Right renal pelvis (tissue), 4 donors: ENCODE measurements around the gene TYMP. TPM values are rescaled to one million over a fixed set of nuclear protein-coding genes. Genes with fewer than 3 reads are reported as not detected.
A peak's percentile ranks its signal among the peaks of the same experiment; 100 is the strongest.

Experiments used
- DNase-seq, 4 donors: peaks; one replicate each; pipeline ENCODE4 v3.0.0-alpha.2; 2013; ENCODE audit warnings: low read depth in 4 of 4, low spot score in 3 of 4, missing footprints in 1 of 4
- polyA plus RNA-seq, 4 donors: library from polyadenylated mRNA; unstranded; fragments of 120-200 nt; gene quantifications; one replicate each; pipeline ENCODE4 v1.2.1, GENCODE V29; 2013; ENCODE audit not compliant: insufficient read length in 4 of 4

TYMP gene, protein sequence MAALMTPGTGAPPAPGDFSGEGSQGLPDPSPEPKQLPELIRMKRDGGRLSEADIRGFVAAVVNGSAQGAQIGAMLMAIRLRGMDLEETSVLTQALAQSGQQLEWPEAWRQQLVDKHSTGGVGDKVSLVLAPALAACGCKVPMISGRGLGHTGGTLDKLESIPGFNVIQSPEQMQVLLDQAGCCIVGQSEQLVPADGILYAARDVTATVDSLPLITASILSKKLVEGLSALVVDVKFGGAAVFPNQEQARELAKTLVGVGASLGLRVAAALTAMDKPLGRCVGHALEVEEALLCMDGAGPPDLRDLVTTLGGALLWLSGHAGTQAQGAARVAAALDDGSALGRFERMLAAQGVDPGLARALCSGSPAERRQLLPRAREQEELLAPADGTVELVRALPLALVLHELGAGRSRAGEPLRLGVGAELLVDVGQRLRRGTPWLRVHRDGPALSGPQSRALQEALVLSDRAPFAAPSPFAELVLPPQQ
- polyA plus RNA-seq = 1 to 10 TPM; 1.1 to 2.5 (median 1.3) TPM

DNA sequence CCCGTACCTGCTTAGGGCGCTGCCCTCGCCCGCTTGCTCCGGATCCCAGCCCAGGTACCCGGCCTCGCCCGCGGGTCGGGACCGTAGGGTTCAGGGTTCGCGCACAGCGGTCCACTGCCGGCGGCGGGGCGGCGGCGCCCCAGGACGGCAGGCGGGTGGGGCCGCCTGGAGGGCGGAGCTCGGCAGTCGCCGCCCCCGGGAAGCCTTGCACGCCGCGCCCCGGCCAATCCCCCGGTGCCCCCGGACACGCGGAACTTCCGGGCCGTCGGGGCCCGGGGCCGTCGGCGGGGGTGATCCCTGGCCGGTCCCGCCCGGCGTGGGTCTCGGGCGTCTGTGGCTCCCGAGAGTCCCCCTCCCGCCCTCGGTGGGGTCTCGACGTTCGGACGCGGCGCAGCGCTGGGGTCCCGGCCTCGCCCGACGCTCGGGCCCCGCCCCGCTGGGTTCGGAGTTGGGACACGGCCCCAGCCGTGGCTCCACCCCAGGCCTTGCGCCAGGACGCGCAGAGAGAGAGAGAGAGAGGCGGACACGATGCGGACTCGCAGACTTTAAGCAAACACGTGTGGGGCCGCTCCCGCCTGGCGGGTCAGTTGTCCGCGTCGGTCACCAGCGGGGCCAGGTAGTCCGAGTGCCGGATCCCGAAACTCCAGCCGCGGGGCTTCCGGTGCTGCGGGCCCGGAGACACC, at the start of gene TYMP:
Gene TYMP (minus strand): TSS at position 116 of the 683 bp plus-strand sequence. CDS start 303 bp downstream, outside the sequence.
- DNase-seq = no peak

DNA sequence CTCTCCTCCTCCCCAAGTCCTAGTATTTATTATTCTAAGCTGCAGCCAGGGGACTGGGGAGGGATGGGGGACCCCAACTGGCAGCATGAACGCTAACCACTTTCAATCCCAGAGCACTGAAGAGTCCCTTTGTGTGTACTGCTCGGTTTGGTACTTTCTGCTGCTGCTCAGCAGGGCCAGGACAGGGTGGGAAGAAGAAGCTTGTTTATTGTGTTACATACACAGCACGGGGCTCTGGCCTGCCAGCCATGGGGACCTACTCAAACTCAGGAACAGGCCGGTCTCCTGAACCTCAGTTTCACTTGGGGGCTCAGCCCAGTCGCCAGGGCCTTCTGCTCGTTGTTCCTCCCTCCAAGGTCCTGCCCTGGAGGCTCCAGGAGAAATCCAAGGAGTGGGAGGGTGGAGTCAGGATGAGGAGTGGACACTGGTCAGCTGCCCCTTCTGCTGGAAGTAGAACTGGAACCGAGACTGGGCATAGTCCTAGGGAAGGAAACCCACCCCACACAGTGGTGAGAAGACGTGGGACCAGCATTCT, 49.0 kb upstream of the TYMP start:
- no peak for DNase-seq

DNA sequence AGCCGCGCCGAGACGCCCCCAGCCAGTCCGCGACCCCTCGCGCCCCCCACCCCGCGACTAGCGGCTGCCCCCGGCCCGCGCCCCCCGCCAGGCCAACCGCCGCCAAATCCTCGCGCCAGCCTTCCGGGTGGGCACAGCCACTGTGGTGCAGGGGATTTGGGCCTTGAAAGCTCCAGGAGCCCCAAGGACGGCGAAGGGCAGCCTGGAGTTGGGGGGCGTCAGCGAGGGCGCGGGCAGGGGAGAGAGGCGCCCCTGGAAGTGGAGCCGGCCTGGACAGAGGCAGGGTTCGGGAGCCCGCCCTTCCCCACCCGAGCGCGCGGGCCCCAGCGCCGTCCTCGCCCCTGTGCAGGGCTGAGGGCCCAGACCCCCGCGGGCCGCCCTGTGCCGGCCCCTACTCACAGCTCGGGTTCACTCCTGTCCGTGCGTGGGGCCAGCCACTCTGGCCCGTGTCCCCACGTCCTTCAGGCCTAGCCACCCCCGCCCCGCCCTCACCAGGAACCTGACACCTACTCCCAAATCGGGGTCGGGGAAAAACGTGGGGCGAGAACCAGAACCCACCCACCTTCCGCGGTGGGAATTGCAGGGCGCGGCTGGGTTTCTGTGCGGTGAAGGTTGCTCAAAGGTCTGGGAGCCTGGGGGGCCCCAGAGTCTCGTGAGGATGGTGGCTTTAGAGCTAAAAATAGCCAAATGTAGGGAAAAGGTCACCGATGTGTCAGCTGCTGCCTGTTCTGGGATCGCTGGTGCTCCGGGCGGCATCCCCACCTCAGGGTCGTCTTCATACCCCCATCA, 48.4 kb upstream of the TYMP start, which contains the start of gene CPT1B:
Gene CPT1B (minus strand): TSS at position 441 of the 789 bp plus-strand sequence. CDS start 512 bp downstream, outside the sequence.
- DNase-seq = no peak

DNA sequence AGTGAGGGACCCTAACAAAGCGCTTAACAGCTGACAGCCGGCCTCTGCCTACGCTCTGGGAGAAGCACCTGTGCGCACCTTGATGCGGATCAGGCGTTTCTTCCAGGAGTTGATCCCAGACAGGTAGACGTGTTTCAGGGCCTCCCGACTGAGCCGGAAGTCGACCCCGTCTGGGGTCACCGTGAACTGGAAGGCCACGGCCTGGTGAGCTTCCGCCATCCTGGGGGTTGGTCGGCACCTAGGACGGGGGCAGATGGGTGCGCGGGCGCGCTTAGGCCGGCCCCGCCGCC, 47.8 kb upstream of the TYMP start:
- no peak for DNase-seq

DNA sequence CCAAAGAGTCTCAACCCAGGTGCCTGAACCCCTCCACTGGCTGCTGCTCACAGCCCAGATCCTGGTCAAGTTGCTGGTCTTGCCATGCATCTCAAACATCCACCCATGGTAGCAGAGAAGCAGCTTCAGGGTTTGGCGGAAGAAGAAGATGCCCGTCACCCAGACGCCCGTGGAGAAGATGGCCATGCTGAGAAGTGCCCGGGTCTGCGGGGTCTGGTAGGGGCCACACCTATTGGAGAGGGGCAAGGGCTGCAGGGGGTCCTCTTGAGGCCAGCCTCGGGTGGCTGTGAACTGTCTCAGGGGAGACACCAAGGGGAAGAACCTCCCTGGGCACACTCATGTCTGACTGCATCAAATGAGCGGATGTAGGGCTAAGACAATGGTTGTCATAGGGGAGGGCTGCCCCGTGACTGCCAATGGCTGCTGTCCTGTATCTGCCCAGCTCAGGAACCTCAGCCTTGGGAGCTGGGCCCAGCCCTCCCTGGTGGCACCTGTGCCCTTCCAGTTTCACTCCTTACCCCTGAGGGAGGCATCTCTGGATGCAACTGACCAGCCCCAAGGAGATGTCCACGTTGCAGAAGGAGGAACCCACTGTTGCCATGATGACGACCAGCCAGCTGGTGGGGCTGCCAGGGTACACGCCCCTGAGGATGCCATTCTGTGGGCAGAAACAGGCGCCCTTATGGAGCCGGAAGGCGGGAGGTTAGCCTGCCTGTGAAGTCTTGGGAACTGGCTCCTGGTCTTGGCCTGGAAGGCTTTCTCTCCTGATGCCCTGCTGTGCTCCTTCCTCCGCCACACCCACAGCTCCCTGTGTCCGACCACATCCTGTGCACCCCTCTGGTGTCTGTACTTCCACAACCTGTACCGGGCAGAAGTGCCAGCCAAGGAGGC, 47.2 kb upstream of the TYMP start:
- DNase-seq = no peak

DNA sequence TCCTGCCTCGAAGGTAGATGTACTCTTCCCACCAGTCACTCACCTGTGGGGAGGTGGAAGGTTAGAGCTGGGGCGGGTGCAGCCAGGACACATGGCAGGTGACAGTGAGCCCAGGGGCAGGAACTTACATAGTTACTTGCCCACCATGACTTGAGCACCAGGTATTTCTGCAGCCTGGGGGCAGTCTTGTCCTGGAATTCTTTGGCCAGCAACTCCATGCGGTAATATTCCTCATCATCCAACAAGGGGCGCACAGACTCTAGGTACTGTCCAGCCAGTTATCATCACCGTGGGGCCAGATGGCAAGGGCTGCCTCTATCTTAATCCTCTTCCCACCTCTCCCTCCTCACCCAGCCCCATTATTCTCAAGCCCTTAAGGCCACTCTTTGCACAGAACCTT, 46.3 kb upstream of the TYMP start:
- DNase-seq = peak in 1 of 4 donors; percentile 40

DNA sequence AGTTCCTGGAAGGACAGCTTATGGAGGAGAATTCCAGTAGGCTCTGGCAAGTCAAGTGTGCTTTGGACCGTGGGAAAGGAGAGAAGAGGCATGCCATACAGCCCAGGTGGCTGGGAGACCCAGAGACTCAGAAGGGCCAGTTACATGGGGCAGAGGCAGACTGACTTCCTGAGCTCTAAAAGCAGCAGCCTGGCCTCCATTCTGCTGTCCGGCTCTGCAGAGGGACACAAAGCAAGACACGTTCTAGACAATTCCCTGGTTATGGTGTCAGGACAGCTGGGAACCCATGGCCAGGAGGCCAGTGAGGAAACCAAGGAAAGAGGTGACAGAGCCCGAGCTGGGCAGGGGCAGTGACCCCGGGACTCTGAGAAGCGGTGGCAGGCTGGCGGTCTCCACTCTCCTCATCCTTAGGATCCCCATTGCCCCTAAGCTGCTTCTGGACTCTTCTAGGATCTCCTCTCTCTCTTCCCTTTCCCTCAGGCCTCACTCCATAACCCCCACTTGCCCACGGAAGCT, 45.7 kb upstream of the TYMP start:
- DNase-seq = no peak

DNA sequence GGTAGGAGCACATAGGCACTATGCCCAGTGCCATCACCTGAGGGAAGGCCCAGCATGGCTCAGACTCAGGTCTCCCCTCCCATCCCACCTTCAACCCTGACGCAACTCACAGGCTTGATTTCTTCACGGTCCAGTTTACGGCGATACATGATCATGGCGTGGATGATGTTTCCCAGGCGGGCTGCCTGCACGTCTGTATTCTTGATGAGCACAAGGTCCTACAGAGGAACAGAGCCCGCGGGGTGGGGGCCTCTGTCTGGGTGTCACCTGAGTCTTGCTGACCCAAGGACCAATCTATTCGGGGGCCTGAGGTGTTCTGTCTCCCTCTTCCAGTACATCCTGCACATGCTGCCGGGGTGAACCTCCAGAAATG, 44.6 kb upstream of the TYMP start:
- no peak for DNase-seq

DNA sequence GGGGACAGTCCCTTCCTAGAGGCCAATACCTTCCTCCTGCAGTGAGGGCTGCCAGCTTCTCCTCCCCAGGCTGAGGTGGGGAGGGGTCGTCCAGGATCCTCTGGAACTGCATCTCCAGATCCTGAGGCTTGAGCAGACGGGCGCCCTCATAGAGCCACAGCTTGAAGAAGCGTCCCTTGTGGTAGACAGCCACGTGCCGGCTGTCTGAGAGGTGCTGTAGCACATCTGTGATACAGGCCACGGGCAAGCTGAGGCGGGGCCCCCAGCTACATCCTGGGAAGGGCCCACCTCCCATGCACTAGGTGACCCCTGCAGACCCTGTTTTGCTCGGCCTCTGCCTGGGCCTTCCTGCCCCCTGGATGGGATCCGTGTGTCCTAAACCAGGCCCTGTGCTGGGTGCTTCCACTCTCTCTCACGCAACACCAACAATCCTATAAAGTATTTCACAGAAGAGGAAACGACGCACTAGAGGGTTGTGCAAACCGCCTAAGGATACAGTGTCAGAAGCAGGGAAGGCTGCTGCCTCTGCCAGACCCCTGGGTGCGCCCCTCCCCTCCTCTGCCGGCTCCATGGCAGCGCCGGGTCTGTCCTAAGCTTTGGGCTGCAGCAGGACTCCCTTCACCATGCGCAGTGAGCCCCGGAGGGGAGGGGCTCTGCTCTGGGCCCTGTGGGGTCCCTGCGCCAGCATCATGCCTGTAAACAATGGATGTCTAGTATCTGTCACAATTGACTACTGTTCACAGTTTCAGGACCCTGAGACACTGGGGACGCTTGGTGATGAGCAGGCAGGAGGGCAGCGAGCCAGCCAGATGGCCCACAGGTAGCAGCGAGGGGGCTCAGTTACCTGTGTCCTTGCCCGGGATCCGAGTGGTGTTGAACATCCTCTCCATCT, 43.9 kb upstream of the TYMP start:
- no peak for DNase-seq

DNA sequence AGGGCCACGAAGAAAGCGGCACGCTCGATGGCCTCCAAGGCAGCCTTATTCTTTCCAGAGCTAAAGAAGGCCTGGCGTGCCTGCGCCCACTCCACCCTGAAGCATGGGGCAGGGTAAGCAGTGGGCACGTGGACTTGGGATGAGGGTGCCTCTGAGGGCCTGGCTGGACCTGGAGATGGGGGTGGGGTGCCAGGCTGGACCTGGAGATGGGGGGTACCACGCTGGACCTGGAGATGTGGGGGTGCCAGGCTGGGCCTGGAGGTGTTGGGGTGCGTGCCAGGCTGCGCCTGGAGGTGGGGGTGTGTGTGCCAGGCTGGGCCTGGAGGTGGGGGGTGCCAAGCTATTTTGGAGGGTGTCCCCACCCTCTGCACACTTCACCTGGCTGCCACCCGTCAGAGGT, 43.2 kb upstream of the TYMP start:
- DNase-seq = no peak

DNA sequence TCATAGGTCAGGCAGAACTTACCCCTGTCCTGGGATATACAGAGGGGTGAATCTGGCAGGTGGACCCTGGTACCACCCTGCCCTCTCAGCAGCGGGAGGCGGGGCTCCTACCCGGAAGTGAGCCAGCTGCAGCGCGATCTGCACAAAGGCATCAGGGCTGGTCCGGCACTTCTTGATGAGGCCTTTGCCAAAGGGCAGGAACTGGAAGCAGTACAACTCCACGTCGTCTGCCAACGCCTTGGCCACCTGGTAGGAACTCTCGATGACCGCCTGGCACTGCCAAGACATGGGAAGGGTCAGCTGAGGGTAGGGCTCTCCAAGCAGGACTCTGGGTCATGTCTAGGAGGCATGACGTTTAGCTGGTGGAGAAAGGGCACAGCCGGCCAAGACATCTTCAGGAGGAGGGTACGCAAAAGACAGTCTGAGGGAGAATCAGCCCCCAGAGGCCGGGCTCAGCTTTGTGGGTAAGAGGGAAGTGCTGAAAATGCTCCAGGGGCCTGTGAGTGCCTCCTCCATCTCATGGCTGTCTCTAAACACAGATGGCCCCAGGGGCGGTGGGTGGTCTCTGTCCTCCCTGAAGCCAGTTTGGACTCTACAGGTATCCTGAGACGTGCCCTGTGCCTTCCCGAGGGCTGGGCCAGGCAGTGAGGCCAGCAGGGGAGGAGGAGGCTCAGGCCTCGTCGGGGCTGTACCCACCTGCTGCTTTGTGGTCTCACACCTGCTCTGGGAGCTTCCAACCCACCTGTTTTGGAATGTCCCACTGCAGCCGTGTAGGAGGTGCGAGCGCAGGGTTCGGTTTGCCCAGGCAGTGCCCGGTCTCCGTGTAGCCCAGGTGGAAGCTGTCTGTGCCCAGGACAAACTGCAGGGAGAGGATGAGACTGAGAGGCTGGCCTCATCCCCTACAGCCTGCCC, 41.7 kb upstream of the TYMP start:
- DNase-seq = no peak

DNA sequence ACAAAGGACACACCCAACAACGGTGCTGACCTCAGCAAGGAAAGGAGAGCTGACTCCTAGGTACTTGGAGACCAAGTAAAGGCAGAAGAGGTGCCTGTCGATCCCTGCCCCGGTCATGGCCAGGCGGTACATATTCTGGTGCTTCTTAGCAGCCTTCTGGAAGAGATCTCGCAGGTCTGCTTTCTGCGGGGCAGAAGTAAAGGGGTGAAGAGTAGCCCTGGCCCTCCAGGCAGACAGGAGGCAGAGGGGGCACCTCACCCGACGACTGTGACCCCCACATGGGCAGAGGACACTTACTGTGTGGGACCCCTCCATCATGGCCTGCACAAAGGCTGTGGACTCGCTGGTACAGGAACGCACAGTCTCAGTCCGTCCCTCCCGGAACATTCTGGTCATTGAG, 41.0 kb upstream of the TYMP start:
- DNase-seq = no peak

DNA sequence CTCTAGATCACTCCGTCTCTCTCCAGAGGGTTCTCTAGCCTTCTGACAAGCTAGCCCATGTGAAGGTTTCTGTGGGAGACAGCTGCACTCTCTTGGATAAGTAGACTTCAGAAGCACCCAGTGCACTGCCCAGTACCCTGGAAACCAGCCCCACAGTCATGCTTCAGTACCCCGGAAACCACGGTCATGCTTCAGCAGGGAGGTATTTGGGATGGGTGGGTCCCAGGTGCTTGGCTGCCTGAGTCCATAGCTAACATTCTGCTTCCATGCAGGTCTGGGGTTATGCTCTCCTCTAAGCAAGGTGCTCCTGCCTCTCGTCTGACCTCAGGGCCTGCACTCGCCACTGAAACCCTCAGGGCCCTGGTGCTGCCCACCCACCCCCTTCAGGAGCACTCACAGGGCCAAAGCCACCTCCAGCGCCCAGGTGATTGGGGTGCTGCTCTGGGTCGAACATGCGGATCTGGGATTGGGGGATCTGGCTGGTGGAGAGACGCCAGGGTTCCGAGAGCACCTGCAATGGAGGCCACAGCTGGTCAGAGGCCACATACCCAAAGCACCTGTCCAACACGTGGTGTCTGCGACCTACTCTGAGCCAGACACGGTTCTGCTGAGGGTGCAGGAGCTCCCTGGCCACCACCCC, 40.2 kb upstream of the TYMP start:
- no peak for DNase-seq

DNA sequence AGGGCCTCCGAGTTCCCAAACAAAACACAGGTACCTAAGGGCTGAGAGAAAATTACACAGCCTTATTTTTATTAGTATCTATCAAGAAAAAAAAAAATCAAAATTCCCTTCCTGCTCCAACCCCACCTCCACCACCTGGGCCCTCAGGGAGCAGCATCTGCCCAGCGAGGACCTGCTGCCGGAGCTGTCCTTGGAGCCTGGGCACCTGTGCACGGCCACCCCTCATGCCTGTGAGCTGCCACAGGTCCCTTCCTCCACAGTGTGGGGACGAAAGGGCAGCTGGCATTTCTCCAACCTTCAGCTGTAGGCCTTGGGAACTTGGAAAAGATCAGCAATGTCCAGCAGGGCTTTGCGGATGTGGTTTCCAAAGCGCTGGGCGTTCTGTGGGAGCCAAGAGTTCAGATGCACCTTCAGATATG, 39.2 kb upstream of the TYMP start:
- DNase-seq = no peak

DNA sequence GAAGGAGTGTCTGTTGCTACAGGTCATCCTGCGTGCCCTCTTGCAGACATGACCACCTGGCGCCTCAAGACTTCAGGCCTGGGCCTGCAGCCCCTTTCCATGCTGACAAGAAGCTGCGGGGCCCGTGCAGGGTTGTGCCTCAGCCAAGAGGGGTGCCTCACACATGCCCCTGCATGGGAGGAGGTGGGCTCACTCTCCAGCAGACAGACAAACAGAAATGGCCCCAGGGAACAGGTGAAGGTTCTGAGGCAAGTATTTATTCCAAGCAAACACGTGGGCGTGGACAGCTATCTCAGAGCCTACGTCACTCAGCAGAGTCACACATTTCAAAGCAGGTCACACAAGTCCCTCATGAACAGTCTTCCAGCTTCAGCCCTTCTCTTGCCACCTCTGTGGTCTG, 38.8 kb upstream of the TYMP start:
- no peak for DNase-seq

DNA sequence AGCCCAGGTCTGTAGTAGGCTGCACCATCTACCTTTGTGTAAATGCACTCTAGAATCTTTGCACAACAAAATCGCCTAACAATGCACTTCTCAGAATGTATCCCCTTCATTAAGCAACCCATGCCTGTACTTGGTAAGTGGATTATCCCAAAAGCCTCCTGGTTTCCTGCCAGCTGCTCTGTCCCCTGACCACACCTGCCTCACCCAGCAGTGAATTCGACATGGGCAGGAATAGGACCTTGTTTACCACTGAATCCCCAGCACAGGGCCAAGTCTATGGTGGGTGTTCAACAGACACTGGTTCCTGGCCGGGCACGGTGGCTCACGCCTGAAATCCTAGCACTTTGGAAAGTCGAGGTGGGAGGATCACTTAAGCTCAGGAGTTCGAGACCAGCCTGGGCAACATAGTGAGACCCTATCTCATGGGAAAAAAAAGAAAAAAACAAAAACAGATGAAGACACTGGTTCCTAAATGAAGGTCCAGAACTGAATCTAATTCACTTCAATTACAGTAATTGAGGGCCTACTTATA, 38.0 kb upstream of the TYMP start:
- no peak for DNase-seq

DNA sequence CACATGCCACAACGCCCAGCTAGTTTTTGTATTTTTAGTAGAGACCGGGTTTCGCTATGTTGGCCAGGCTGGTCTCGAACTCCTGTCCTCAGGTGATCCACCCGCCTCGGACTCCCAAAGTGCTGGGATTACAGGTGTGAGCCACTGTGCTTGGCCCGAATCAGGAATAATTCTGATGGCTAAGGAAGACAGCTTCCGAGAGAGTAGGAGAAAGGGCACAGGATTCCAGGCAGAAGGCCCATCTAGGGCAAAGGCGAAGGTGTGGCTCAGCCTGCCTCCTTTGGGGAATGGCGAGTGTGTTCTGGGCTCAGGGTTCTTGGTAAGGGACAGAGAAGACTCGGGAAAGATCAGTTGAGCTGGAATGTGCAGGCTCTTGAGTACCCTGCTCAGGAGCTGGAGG, 34.5 kb upstream of the TYMP start:
- no peak for DNase-seq
